Measurements from ENCODE around the gene MRPS15.

DNA sequence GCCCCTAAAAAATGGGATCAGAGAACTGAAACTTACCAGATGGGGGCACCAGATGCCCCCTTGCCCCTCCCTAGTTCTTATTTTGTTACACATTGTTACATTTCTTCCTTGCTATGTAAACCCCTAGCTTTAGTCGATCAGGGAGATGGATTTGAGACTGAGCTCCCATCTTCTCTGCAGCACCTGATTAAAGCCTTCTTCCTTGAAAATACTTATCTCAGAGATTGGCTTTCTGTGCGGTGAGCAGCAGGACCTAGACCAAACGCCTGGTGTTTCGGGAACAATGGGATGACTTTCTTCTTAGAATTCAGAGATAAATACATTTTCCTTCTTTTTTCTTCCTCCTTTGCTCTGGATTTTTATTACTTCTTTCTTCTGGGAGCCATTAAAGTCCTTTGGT lies 49.8 kb downstream of the MRPS15 start:
- TF ChIP-seq ELF1 (IDR thresholded peaks at IDR 0.05; ENCODE audit: borderline replicate concordance, low read depth), result no peak
- TF ChIP-seq MAX (IDR thresholded peaks at IDR 0.05), result no peak
- no peak for TF ChIP-seq ZFX (IDR thresholded peaks at IDR 0.05)
- no peak for TF ChIP-seq JUND (IDR thresholded peaks at IDR 0.05)
- no peak for TF ChIP-seq CEBPB (IDR thresholded peaks at IDR 0.05; ENCODE audit: low read depth)
- no peak for TF ChIP-seq CTCF (IDR thresholded peaks at IDR 0.05 in 2 of 3, conservative IDR thresholded peaks at IDR 0.05 in 1 of 3; ENCODE audit: borderline replicate concordance in 1 of 3, insufficient read depth in 1 of 3, low read depth in 2 of 3, low read length in 2 of 3)
- TF ChIP-seq REST (IDR thresholded peaks at IDR 0.05; ENCODE audit: low read depth), result no peak
- no peak for TF ChIP-seq POLR2A (IDR thresholded peaks at IDR 0.05; ENCODE audit: borderline replicate concordance, extremely low read depth, insufficient read depth, insufficient read length)
- no peak for TF ChIP-seq EZH2 (IDR thresholded peaks at IDR 0.05)
- TF ChIP-seq RAD21 (IDR thresholded peaks at IDR 0.05; ENCODE audit: low read depth), result no peak
- TF ChIP-seq POLR2AphosphoS5 (IDR thresholded peaks at IDR 0.05; ENCODE audit: low read depth, low read length), result no peak
- TF ChIP-seq EZH2phosphoT487 (IDR thresholded peaks at IDR 0.05; ENCODE audit: borderline replicate concordance), result no peak
- TF ChIP-seq SRF (IDR thresholded peaks at IDR 0.05; ENCODE audit: low read depth), result no peak

All from HCT116 (cell line).